ENCODE data around the gene ADAMTS18. TPM values are rescaled to one million over a fixed set of nuclear protein-coding genes. Genes with fewer than 3 reads are reported as not detected.

The ADAMTS18 gene
- polyA plus RNA-seq, 2 of the 4 experiments (the other 2 are of a cell fraction): 0.03 TPM; not detected in 1

DNA sequence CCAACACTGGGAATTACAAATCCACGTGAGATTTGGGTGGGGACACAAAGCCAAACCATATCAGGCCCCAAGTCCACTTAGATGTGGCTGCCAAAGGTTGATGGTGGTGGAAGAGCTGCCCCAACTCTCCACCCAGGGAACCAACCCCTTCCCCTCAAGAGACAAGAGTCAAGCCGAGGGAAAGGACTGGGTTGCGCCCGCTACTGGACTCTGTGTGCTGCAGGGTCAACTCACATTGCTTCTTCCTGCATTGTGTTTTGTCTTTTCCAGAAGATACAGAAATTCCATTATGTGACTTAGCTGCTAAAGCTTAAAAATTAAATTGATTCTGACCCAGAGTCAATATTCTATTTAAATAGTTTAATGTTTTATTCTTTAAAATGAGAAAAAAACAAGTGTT lies 58.5 kb downstream of the ADAMTS18 start:
- ChIA-PET POLR2A (interaction anchor here (0.7 kb wide), 1 partner anchor 11 kb away, joined by 4 read pairs; no protein-coding TSS in a partner anchor), CTCF (interaction anchor here (1.3 kb wide), 2 partner anchors 17 to 24 kb away, joined by 3 to 4 read pairs; no protein-coding TSS in a partner anchor)
- no peaks in the 10 kb centered on the region for H3K9me3 ChIP-seq
- no peak for ATAC-seq
- no peak for FAIRE-seq
- no peak overlapping the region for H3K4me3 ChIP-seq
- H3K4me2 ChIP-seq: no peak overlapping the region
- 48% methylated on average over 3 of the region's 4 CpGs for WGBS (ENCODE audit: missing lambda C conversion rate)
- no peak overlapping the region for H3K27ac ChIP-seq
- TF ChIP-seq RCOR1 (IDR thresholded peaks at IDR 0.05; ENCODE audit: low read depth, low read length) (no peak), SREBF2 (IDR thresholded peaks at IDR 0.05) (no peak), JUNB (IDR thresholded peaks at IDR 0.05) (no peak), ZFP36 (IDR thresholded peaks at IDR 0.05; ENCODE audit: borderline replicate concordance, partially characterized antibody) (no peak), CEBPB (IDR thresholded peaks at IDR 0.05) (no peak)
- TF ChIP-seq, protein P1, sequence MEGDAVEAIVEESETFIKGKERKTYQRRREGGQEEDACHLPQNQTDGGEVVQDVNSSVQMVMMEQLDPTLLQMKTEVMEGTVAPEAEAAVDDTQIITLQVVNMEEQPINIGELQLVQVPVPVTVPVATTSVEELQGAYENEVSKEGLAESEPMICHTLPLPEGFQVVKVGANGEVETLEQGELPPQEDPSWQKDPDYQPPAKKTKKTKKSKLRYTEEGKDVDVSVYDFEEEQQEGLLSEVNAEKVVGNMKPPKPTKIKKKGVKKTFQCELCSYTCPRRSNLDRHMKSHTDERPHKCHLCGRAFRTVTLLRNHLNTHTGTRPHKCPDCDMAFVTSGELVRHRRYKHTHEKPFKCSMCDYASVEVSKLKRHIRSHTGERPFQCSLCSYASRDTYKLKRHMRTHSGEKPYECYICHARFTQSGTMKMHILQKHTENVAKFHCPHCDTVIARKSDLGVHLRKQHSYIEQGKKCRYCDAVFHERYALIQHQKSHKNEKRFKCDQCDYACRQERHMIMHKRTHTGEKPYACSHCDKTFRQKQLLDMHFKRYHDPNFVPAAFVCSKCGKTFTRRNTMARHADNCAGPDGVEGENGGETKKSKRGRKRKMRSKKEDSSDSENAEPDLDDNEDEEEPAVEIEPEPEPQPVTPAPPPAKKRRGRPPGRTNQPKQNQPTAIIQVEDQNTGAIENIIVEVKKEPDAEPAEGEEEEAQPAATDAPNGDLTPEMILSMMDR (IDR thresholded peaks at IDR 0.05): peak; percentile 19; the same call in 2 of the 3 replicates
- TF ChIP-seq, protein P2, sequence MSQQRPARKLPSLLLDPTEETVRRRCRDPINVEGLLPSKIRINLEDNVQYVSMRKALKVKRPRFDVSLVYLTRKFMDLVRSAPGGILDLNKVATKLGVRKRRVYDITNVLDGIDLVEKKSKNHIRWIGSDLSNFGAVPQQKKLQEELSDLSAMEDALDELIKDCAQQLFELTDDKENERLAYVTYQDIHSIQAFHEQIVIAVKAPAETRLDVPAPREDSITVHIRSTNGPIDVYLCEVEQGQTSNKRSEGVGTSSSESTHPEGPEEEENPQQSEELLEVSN (IDR thresholded peaks at IDR 0.05; ENCODE audit: borderline replicate concordance, low read depth): no peak
- H3K4me1 ChIP-seq: no peaks in the 10 kb centered on the region
- peak in 1 of 2 experiments; percentile 9 for DNase-seq (ENCODE audit: low read depth in 1 of 2, low spot score in 1 of 2)

DNA sequence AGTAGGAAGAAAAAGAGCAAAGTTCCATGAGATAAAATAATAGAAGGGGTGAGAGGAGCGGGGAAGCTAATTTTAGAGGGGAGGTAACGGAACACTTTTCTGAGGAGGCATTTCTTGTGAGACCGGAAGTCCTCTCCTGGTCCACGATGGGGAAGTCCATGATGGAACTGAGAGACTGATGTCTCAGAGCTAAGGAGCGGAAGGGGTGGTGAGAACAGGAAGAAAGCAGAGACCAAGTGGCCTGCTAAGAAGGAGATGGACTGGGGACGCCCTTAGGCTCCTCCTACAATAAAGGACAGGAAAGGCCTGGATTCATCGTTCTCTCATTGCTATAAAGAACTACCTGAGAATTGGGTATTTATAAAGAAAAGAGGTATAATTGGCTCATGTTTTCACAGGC lies 59.4 kb downstream of the ADAMTS18 start:
- FAIRE-seq: no peak
- 93% methylated on average over 7 of the region's 7 CpGs for WGBS (ENCODE audit: missing lambda C conversion rate)
- no peaks in the 10 kb centered on the region for H3K4me1 ChIP-seq
- DNase-seq (ENCODE audit: low read depth in 1 of 2, low spot score in 1 of 2): no peak
- ATAC-seq: no peak
- H3K4me3 ChIP-seq: no peak overlapping the region
- H3K9me3 ChIP-seq: no peaks in the 10 kb centered on the region
- TF ChIP-seq RAD21 (conservative IDR thresholded peaks at IDR 0.05 in 1 of 2, IDR thresholded peaks at IDR 0.05 in 1 of 2): no peak
- TF ChIP-seq HOXB13 (CRISPR knock-in tag; IDR thresholded peaks at IDR 0.05; ENCODE audit: low read depth): no peak
- TF ChIP-seq SMC3 (IDR thresholded peaks at IDR 0.05): no peak
- no peak for TF ChIP-seq GATA3 (IDR thresholded peaks at IDR 0.05; ENCODE audit: borderline replicate concordance)
- TF ChIP-seq, protein P2 (IDR thresholded peaks at IDR 0.05; ENCODE audit: borderline replicate concordance, low read depth): no peak
- TF ChIP-seq POLR2AphosphoS2 (conservative IDR thresholded peaks at IDR 0.05; ENCODE audit: low read length): no peak
- no peak for TF ChIP-seq NPAS2 (CRISPR knock-in tag; IDR thresholded peaks at IDR 0.05; ENCODE audit: borderline replicate concordance)
- TF ChIP-seq MAFK (IDR thresholded peaks at IDR 0.05; ENCODE audit: partially characterized antibody): no peak
- no peak for TF ChIP-seq FOSB (CRISPR knock-in tag; IDR thresholded peaks at IDR 0.05)
- ChIA-PET CTCF (no interaction called here), POLR2A (no interaction called here)
- no peak overlapping the region for H3K4me2 ChIP-seq
- H3K27ac ChIP-seq: no peak overlapping the region

DNA sequence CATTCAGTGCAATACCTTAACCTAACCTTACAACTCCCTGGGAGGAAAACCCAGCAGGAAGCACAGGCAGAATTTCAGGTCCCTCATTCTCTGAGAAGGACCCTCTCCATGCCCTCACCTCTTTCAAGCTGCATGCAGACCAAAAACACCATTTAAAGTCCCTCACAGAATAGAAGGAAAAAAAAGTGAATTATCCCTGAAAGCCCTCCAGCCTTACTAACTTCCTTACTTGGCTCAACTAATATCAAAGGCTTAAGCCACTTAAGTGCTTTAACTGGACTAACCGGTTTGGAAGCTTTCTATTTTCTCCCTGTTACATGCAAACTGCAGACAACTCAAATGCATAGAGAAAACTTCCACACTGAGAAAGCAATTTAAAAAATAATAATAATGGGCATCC lies 60.5 kb downstream of the ADAMTS18 start:
- TF ChIP-seq, protein P3, sequence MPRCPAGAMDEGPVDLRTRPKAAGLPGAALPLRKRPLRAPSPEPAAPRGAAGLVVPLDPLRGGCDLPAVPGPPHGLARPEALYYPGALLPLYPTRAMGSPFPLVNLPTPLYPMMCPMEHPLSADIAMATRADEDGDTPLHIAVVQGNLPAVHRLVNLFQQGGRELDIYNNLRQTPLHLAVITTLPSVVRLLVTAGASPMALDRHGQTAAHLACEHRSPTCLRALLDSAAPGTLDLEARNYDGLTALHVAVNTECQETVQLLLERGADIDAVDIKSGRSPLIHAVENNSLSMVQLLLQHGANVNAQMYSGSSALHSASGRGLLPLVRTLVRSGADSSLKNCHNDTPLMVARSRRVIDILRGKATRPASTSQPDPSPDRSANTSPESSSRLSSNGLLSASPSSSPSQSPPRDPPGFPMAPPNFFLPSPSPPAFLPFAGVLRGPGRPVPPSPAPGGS (IDR thresholded peaks at IDR 0.05): no peak
- Histone ChIP-seq H3K4me1 (no peaks in the 10 kb centered on the region), H3K4me2 (no peak overlapping the region), H3K27ac (no peak overlapping the region), H3K4me3 (no peak overlapping the region), H3K9me3 (no peaks in the 10 kb centered on the region)
- ATAC-seq: no peak
- FAIRE-seq: no peak
- ChIA-PET POLR2A (no interaction called here), CTCF (no interaction called here)
- no peak for DNase-seq (ENCODE audit: low read depth in 1 of 2, low spot score in 1 of 2)
- WGBS (ENCODE audit: missing lambda C conversion rate): 67% methylated on average over 1 of the region's 1 CpG

DNA sequence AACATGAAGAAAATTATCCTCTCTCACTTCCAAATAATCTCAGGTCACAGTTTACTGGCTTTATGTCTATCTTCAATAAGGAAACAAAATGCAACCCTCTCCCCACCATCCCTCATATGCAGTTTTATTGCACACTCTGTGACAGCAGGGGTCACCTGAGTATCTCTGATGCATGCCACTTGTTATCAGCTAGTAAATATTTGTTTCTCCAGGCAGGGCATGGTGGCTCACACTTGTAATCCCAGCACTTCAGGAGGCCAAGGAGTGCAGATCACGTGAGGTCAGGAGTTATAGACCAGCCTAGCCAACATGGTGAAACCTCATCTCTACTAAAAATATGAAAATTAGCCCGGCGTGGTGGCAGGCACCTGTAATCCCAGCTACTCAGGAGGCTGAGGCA lies 61.1 kb downstream of the ADAMTS18 start:
- ChIA-PET CTCF (no interaction called here), POLR2A (no interaction called here)
- ATAC-seq (no peak), DNase-seq (ENCODE audit: low read depth in 1 of 2, low spot score in 1 of 2) (no peak), FAIRE-seq (no peak)
- no peak overlapping the region for H3K4me3 ChIP-seq
- TF ChIP-seq, protein P4, sequence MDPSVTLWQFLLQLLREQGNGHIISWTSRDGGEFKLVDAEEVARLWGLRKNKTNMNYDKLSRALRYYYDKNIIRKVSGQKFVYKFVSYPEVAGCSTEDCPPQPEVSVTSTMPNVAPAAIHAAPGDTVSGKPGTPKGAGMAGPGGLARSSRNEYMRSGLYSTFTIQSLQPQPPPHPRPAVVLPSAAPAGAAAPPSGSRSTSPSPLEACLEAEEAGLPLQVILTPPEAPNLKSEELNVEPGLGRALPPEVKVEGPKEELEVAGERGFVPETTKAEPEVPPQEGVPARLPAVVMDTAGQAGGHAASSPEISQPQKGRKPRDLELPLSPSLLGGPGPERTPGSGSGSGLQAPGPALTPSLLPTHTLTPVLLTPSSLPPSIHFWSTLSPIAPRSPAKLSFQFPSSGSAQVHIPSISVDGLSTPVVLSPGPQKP (IDR thresholded peaks at IDR 0.05; ENCODE audit: low read depth, low read length): no peak
- TF ChIP-seq MAFK (IDR thresholded peaks at IDR 0.05; ENCODE audit: partially characterized antibody): no peak
- TF ChIP-seq EHMT2 (IDR thresholded peaks at IDR 0.05; ENCODE audit: low read depth): no peak
- no peak for TF ChIP-seq JUN (IDR thresholded peaks at IDR 0.05)
- no peak for TF ChIP-seq HOXA7 (CRISPR knock-in tag; IDR thresholded peaks at IDR 0.05)
- TF ChIP-seq EHF (CRISPR knock-in tag; IDR thresholded peaks at IDR 0.05): no peak
- TF ChIP-seq HOXB5 (CRISPR knock-in tag; IDR thresholded peaks at IDR 0.05): no peak
- H3K9me3 ChIP-seq: no peaks in the 10 kb centered on the region
- H3K4me1 ChIP-seq: no peaks in the 10 kb centered on the region
- H3K27ac ChIP-seq: no peak overlapping the region
- no peak overlapping the region for H3K4me2 ChIP-seq
- 79% methylated on average over 3 of the region's 3 CpGs for whole genome bisulfite sequencing (ENCODE audit: missing lambda C conversion rate)
